IMR-90 (cell line): Measurements from ENCODE around the gene MTFR2. TPM values are rescaled to one million over a fixed set of nuclear protein-coding genes. Genes with fewer than 3 reads are reported as not detected.

Experiments
- ATAC-seq: fragments of 200-7000 bp; cut with Tn5 transposase; 2 replicates; pipeline ENCODE4 v1.9.1; 2020; ENCODE audit warnings: low read depth, mild to moderate bottlenecking, moderate library complexity
- BruUV-seq: library from RNA; stranded (reverse); fragments of 400-500 nt; replicated peaks from 2 replicates; lab custom pipeline; 2021; lab: Mats Ljungman, UMichigan
- CTCF ChIA-PET: fragments of 300-600 bp; formaldehyde crosslinking; extraction: SDS; loops from one replicate; lab custom pipeline; 2021; ENCODE audit warnings: antibody characterized with exemption; lab: Yijun Ruan, JAX
- POLR2A ChIA-PET: fragments of 300-600 bp; sonication (Branson Sonifier 250); formaldehyde crosslinking; loops from one replicate; lab custom pipeline; 2022; ENCODE audit warnings: antibody characterized with exemption; ENCODE audit not compliant: unreplicated experiment; lab: Charles Lee
- DNase-seq: peaks from one replicate; pipeline ENCODE4 v3.0.0; 2013
- H2AFZ ChIP-seq: replicated peaks from 2 replicates; pipeline ENCODE3; 2013; ENCODE audit warnings: low read length, mild to moderate bottlenecking; ENCODE audit not compliant: poor library complexity
- H2AK5ac ChIP-seq: 2 replicates; pipeline ENCODE4 v1.6.1; 2013; ENCODE audit warnings: low read depth, low read length, inconsistent platforms
- H2AK9ac ChIP-seq: replicated peaks from 2 replicates; pipeline ENCODE3; 2013; ENCODE audit warnings: mild to moderate bottlenecking, low read depth, low read length, moderate library complexity; ENCODE audit not compliant: poor library complexity
- H2BK120ac ChIP-seq: 2 replicates; pipeline ENCODE4 v1.6.1; 2013; ENCODE audit warnings: low read depth, low read length, inconsistent platforms
- H2BK15ac ChIP-seq: 3 replicates; pipeline ENCODE4 v1.6.1; 2013; ENCODE audit warnings: low read depth, low read length, inconsistent platforms
- H2BK20ac ChIP-seq: 2 replicates; pipeline ENCODE4 v1.6.1; 2013; ENCODE audit warnings: low read depth, mild to moderate bottlenecking, inconsistent platforms, low read length, moderate library complexity
- H2BK5ac ChIP-seq: 2 replicates; pipeline ENCODE4 v1.6.1; 2013; ENCODE audit warnings: mild to moderate bottlenecking, low read depth, low read length, inconsistent platforms; ENCODE audit not compliant: poor library complexity, severe bottlenecking
- H3K14ac ChIP-seq: replicated peaks from 2 replicates; pipeline ENCODE4 v1.6.1; 2013; ENCODE audit warnings: low read depth, low read length, inconsistent platforms
- H3K18ac ChIP-seq: 2 replicates; pipeline ENCODE4 v1.6.1; 2013; ENCODE audit warnings: low read depth, low read length, control low read depth
- H3K23ac ChIP-seq: 2 replicates; pipeline ENCODE4 v1.6.1; 2013; ENCODE audit warnings: low read depth, low read length, inconsistent platforms
- H3K27ac ChIP-seq: 2 replicates; pipeline ENCODE4 v1.5.1; 2013; ENCODE audit warnings: mild to moderate bottlenecking, control low read depth, low read length; ENCODE audit not compliant: insufficient read depth
- H3K27me3 ChIP-seq: 2 replicates; pipeline ENCODE4 v1.6.1; 2013; ENCODE audit warnings: low read length; ENCODE audit not compliant: control insufficient read depth, insufficient read depth
- H3K36me3 ChIP-seq: 2 replicates; pipeline ENCODE4 v1.6.1; 2013; ENCODE audit warnings: low read length, mixed read lengths; ENCODE audit not compliant: control insufficient read depth, insufficient read depth
- H3K4ac ChIP-seq: 2 replicates; pipeline ENCODE4 v1.6.1; 2013; ENCODE audit warnings: low read depth, low read length, inconsistent platforms
- H3K4me1 ChIP-seq: 2 replicates; pipeline ENCODE4 v1.6.1; 2013; ENCODE audit warnings: low read length, mixed read lengths; ENCODE audit not compliant: control insufficient read depth, insufficient read depth
- H3K4me2 ChIP-seq: 2 replicates; pipeline ENCODE4 v1.6.1; 2013; ENCODE audit warnings: low read depth, mild to moderate bottlenecking, control low read depth, low read length, moderate library complexity
- H3K4me3 ChIP-seq: 2 replicates; pipeline ENCODE4 v1.5.1; 2013; ENCODE audit warnings: low read depth, mild to moderate bottlenecking, control low read depth, low read length, moderate library complexity; ENCODE audit not compliant: insufficient read depth
- H3K56ac ChIP-seq: 2 replicates; pipeline ENCODE4 v1.6.1; 2013; ENCODE audit warnings: low read length, inconsistent platforms; ENCODE audit not compliant: insufficient read depth; ENCODE audit errors: extremely low read depth
- H3K79me1 ChIP-seq, 2 experiments: 2 replicates each; pipeline ENCODE4 v1.6.1; 2013; ENCODE audit warnings: low read length in 2 of 2, inconsistent platforms in 1 of 2, low read depth in 1 of 2
- H3K9ac ChIP-seq: 2 replicates; pipeline ENCODE4 v1.6.1; 2013; ENCODE audit warnings: low read depth, low read length, control low read depth
- H3K9me1 ChIP-seq: 2 replicates; pipeline ENCODE4 v1.6.1; 2013; ENCODE audit warnings: low read length, inconsistent platforms; ENCODE audit not compliant: insufficient read depth
- H3K9me3 ChIP-seq: 2 replicates; pipeline ENCODE4 v1.6.1; 2013; ENCODE audit warnings: low read length; ENCODE audit not compliant: control insufficient read depth, insufficient read depth
- H4K20me1 ChIP-seq: 2 replicates; pipeline ENCODE4 v1.6.1; 2013; ENCODE audit warnings: low read length, inconsistent platforms; ENCODE audit not compliant: insufficient read depth
- H4K5ac ChIP-seq: 2 replicates; pipeline ENCODE4 v1.6.1; 2013; ENCODE audit warnings: mild to moderate bottlenecking, low read depth, low read length, control low read depth
- H4K8ac ChIP-seq, 2 experiments: 2 replicates each; pipeline ENCODE4 v1.6.1; 2013; ENCODE audit warnings: low read depth in 2 of 2, low read length in 2 of 2, control low read depth in 1 of 2, inconsistent platforms in 1 of 2
- H4K91ac ChIP-seq: 2 replicates; pipeline ENCODE4 v1.6.1; 2013; ENCODE audit warnings: low read depth, low read length, inconsistent platforms; ENCODE audit not compliant: insufficient read depth
- CHD1 ChIP-seq: IDR thresholded peaks from 2 replicates; pipeline ENCODE4 v1.6.1; 2012; ENCODE audit warnings: low read depth, low read length, improper control_type of control experiment
- MAFK ChIP-seq: IDR thresholded peaks from 2 replicates; pipeline ENCODE4 v1.6.1; 2012; ENCODE audit warnings: low read depth, low read length, improper control_type of control experiment
- RFX5 ChIP-seq: IDR thresholded peaks from 2 replicates; pipeline ENCODE4 v1.8.0; 2012; ENCODE audit warnings: low read depth, mild to moderate bottlenecking, low read length, moderate library complexity
- WGBS, 2 experiments: methylation state at CpG; one replicate each; pipeline versions ENCODE4 v1.1.5 to v1.1.7; 2013; ENCODE audit warnings: missing lambda C conversion rate in 2 of 2; ENCODE audit not compliant: insufficient read length in 1 of 2; ENCODE audit errors: extremely low coverage in 2 of 2; 5-methylcytosine and 5-hydroxymethylcytosine counted together
- dilution Hi-C: fragments of 300-500 bp; cut with HindIII; formaldehyde crosslinking; loops from one replicate; pipeline ENCODE4 v1.14.3; 2018; ENCODE audit warnings: low sequenced_read_pairs; ENCODE audit not compliant: unreplicated experiment
- in situ Hi-C: fragments of 300-500 bp; cut with MboI; formaldehyde crosslinking; loops from 3 replicates; pipeline ENCODE4 v1.14.3; 2019; ENCODE audit warnings: low sequenced_read_pairs, inconsistent platforms, mixed read lengths
- intact Hi-C: fragments of 100-400 bp; cut with micrococcal nuclease; formaldehyde crosslinking; loops from 2 replicates; pipeline ENCODE4 v1.10.0; 2022
- polyA plus RNA-seq, 3 experiments: library from polyadenylated mRNA; depleted of rRNA; stranded (reverse); fragments of >200 nt; gene quantifications; 2 replicates each; pipeline ENCODE4 v1.2.3, GENCODE V29; 2012; ENCODE audit warnings: low replicate concordance in 1 of 3
- total RNA-seq: library from RNA; depleted of rRNA; stranded (reverse); fragments of >200 nt; gene quantifications from 2 replicates; pipeline ENCODE4 v1.2.3, GENCODE V29; 2012
- TF ChIP-seq, protein P1 (sequence below): fragments of 150-350 bp; IDR thresholded peaks from 2 replicates; pipeline ENCODE4 v1.6.1; 2017; ENCODE audit warnings: mild to moderate bottlenecking, antibody characterized with exemption, low read length, low read depth
- TF ChIP-seq, protein P2 (sequence below): conservative IDR thresholded peaks from 2 replicates; pipeline ENCODE4 v1.5.1; 2012; ENCODE audit warnings: mild to moderate bottlenecking, low read depth, low read length, improper control_type of control experiment

The MTFR2 gene
- total and polyA plus RNA-seq, 2 of the 4 experiments (the other 2 are of a cell fraction): 0.72 to 7.2 TPM

DNA sequence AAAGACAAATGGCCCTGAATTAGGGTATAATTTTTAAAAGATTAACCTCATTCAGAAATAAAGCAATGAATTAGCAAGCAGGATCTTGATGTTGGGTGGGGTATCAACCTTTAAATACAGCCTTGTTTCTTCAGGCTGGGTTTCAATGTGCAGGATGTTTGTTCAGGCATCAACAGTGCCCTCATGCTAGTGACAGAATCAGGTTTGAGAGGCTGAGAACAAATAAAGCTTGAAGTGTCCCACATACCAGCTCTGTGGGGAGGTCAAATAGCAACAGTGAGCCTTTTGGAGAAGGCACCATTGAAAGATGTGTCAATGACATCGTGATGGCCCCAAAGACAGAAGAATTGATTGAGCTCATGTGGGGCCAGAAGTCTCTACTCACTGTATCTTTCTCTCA lies 68.2 kb downstream of the MTFR2 start:
- H3K36me3 ChIP-seq: peaks cover 49% of the 10 kb centered on the region
- H3K56ac ChIP-seq: no peak overlapping the region
- H3K14ac ChIP-seq: no peak overlapping the region
- no peaks in the 10 kb centered on the region for H3K27me3 ChIP-seq
- H3K9me1 ChIP-seq: peaks cover 7% of the 10 kb centered on the region
- H2BK5ac ChIP-seq: no peak overlapping the region
- BruUV-seq: no TSS peak
- no peak overlapping the region for H2AK9ac ChIP-seq
- no peak overlapping the region for H3K4me2 ChIP-seq
- intact Hi-C loops (no loop called here), dilution Hi-C loops (no loop called here), in situ Hi-C loops (no loop called here)
- no peaks in the 10 kb centered on the region for H3K9me3 ChIP-seq
- H3K23ac ChIP-seq: no peak overlapping the region
- no peak overlapping the region for H2BK15ac ChIP-seq
- no peaks in the 10 kb centered on the region for H4K20me1 ChIP-seq
- no peak overlapping the region for H3K4ac ChIP-seq
- no peak overlapping the region for H3K18ac ChIP-seq
- no peak overlapping the region for H2BK120ac ChIP-seq
- H3K27ac ChIP-seq: no peak overlapping the region
- no peak for ATAC-seq
- ChIA-PET POLR2A (no interaction called here), CTCF (no interaction called here)
- no peaks in the 10 kb centered on the region; the same call in 1 of the 2 replicates for H3K4me1 ChIP-seq
- no peak overlapping the region for H2AFZ ChIP-seq
- no peak for DNase-seq
- peaks cover 5 to 7% of the 10 kb centered on the region in 2 experiments; a peak in 2 of 4 replicates for H3K79me1 ChIP-seq
- TF ChIP-seq, protein P1, sequence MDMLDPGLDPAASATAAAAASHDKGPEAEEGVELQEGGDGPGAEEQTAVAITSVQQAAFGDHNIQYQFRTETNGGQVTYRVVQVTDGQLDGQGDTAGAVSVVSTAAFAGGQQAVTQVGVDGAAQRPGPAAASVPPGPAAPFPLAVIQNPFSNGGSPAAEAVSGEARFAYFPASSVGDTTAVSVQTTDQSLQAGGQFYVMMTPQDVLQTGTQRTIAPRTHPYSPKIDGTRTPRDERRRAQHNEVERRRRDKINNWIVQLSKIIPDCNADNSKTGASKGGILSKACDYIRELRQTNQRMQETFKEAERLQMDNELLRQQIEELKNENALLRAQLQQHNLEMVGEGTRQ: no peak
- TF ChIP-seq CHD1 (no peak), RFX5 (no peak), MAFK (no peak)
- TF ChIP-seq, protein P2, sequence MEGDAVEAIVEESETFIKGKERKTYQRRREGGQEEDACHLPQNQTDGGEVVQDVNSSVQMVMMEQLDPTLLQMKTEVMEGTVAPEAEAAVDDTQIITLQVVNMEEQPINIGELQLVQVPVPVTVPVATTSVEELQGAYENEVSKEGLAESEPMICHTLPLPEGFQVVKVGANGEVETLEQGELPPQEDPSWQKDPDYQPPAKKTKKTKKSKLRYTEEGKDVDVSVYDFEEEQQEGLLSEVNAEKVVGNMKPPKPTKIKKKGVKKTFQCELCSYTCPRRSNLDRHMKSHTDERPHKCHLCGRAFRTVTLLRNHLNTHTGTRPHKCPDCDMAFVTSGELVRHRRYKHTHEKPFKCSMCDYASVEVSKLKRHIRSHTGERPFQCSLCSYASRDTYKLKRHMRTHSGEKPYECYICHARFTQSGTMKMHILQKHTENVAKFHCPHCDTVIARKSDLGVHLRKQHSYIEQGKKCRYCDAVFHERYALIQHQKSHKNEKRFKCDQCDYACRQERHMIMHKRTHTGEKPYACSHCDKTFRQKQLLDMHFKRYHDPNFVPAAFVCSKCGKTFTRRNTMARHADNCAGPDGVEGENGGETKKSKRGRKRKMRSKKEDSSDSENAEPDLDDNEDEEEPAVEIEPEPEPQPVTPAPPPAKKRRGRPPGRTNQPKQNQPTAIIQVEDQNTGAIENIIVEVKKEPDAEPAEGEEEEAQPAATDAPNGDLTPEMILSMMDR: no peak
- H3K9ac ChIP-seq: no peak overlapping the region
- no peak overlapping the region for H4K8ac ChIP-seq
- no peak overlapping the region for H2BK20ac ChIP-seq
- H2AK5ac ChIP-seq: no peak overlapping the region
- no peak overlapping the region for H4K5ac ChIP-seq
- no CpG with 5 or more reads among the region's 1 CpG for WGBS, 2 experiments
- no peak overlapping the region for H3K4me3 ChIP-seq
- H4K91ac ChIP-seq: no peak overlapping the region
